ENCODE results near the gene NEU2. TPM values are rescaled to one million over a fixed set of nuclear protein-coding genes. Genes with fewer than 3 reads are reported as not detected.

The NEU2 gene
- total RNA-seq, 1 experiment from 2014 or later, result not detected

GRCh38 chr2:233080836-233081229 is 48.4 kb downstream of the NEU2 start:
- Histone ChIP-seq H3K27ac (no peak overlapping the region), H3K4me1 (replicated peaks; ENCODE audit: insufficient read depth) (peaks cover 12% of the 10 kb centered on the region), H3K4me2 (no peak overlapping the region), H3K9me3 (ENCODE audit: insufficient read depth, low read depth) (no peaks in the 10 kb centered on the region), H3K4me3 (no peak overlapping the region), H4K20me1 (ENCODE audit: insufficient read depth) (no peaks in the 10 kb centered on the region), H3K9me2 (ENCODE audit: insufficient read depth) (no peaks in the 10 kb centered on the region), H3F3A (ENCODE audit: insufficient read depth, low read depth) (peaks cover 7% of the 10 kb centered on the region), H3K79me2 (ENCODE audit: low read depth) (no peaks in the 10 kb centered on the region), H3K36me3 (ENCODE audit: low read depth) (no peaks in the 10 kb centered on the region), H3K27me3 (ENCODE audit: insufficient read depth, low read depth) (no peaks in the 10 kb centered on the region), H2AFZ (no peak overlapping the region)
- ChIA-PET POLR2A (ENCODE audit: unreplicated experiment) (no interaction called here), CTCF (interaction anchor here (0.6 kb wide), 1 partner anchor 149 kb away, joined by 3 read pairs; no protein-coding TSS in a partner anchor)
- no peak for DNase-seq
- TF ChIP-seq EZH2 (IDR thresholded peaks at IDR 0.05; ENCODE audit: low read depth), result no peak
- TF ChIP-seq CTCF (conservative IDR thresholded peaks at IDR 0.05), result no peak
- BruUV-seq (replicated peaks), result no TSS peak
- intact Hi-C loops (cut with micrococcal nuclease; ENCODE audit: unreplicated experiment), result no loop called here

- peaks cover 8% of the 10 kb centered on the region for H3K4me1 ChIP-seq (replicated peaks; ENCODE audit: insufficient read depth)
- POLR2A ChIA-PET (ENCODE audit: unreplicated experiment), result no interaction called here
- H3K36me3 ChIP-seq (ENCODE audit: low read depth), result no peaks in the 10 kb centered on the region
- no peaks in the 10 kb centered on the region for H3K9me2 ChIP-seq (ENCODE audit: insufficient read depth)
- CTCF ChIA-PET, result interaction anchor here (0.6 kb wide), 1 partner anchor 150 kb away, joined by 3 read pairs; no protein-coding TSS in a partner anchor
- peaks cover 4% of the 10 kb centered on the region for H3F3A ChIP-seq (ENCODE audit: insufficient read depth, low read depth)
- no peak overlapping the region for H3K27ac ChIP-seq
- H3K4me2 ChIP-seq, result no peak overlapping the region
- H4K20me1 ChIP-seq (ENCODE audit: insufficient read depth), result no peaks in the 10 kb centered on the region
- H3K27me3 ChIP-seq (ENCODE audit: insufficient read depth, low read depth), result no peaks in the 10 kb centered on the region
- no peaks in the 10 kb centered on the region for H3K9me3 ChIP-seq (ENCODE audit: insufficient read depth, low read depth)
- H3K4me3 ChIP-seq, result no peak overlapping the region
- H3K79me2 ChIP-seq (ENCODE audit: low read depth), result no peaks in the 10 kb centered on the region
- DNase-seq, result no peak
- no peak overlapping the region for H2AFZ ChIP-seq
- BruUV-seq (replicated peaks), result no TSS peak
- intact Hi-C loops (cut with micrococcal nuclease; ENCODE audit: unreplicated experiment), result no loop called here
- TF ChIP-seq EZH2 (IDR thresholded peaks at IDR 0.05; ENCODE audit: low read depth) (no peak), CTCF (conservative IDR thresholded peaks at IDR 0.05) (no peak)
Measured at GRCh38 chr2:233081232-233081730, 48.8 kb downstream of the NEU2 start.

- Histone ChIP-seq H4K20me1 (ENCODE audit: insufficient read depth) (no peaks in the 10 kb centered on the region), H3K9me3 (ENCODE audit: insufficient read depth, low read depth) (no peaks in the 10 kb centered on the region), H3K27me3 (ENCODE audit: insufficient read depth, low read depth) (no peaks in the 10 kb centered on the region), H3K4me2 (no peak overlapping the region), H3K79me2 (ENCODE audit: low read depth) (no peaks in the 10 kb centered on the region), H3F3A (ENCODE audit: insufficient read depth, low read depth) (no peaks in the 10 kb centered on the region; the same call in 1 of the 2 replicates), H3K4me1 (replicated peaks; ENCODE audit: insufficient read depth) (peaks cover 3% of the 10 kb centered on the region), H3K27ac (no peak overlapping the region), H3K4me3 (no peak overlapping the region), H2AFZ (no peak overlapping the region), H3K9me2 (ENCODE audit: insufficient read depth) (no peaks in the 10 kb centered on the region), H3K36me3 (ENCODE audit: low read depth) (no peaks in the 10 kb centered on the region)
- TF ChIP-seq EZH2 (IDR thresholded peaks at IDR 0.05; ENCODE audit: low read depth) (no peak), CTCF (conservative IDR thresholded peaks at IDR 0.05) (no peak)
- CTCF ChIA-PET, result interaction anchor here (1.0 kb wide), 1 partner anchor 8 kb away, joined by 7 read pairs; no protein-coding TSS in a partner anchor
- intact Hi-C loops (cut with micrococcal nuclease; ENCODE audit: unreplicated experiment), result no loop called here
- POLR2A ChIA-PET (ENCODE audit: unreplicated experiment), result no interaction called here
- no TSS peak for BruUV-seq (replicated peaks)
- no peak for DNase-seq
Measured at GRCh38 chr2:233081731-233082221, 49.3 kb downstream of the NEU2 start.
